T follicular helper cell (primary cell): ENCODE measurements around the gene THRB.
"Not testable (repeated sequence)": the region's sequence is repeated elsewhere in the genome, so short reads cannot be mapped to it uniquely, and the experiment has no call there.

Experiments used
- DNase-seq: peaks from one replicate; pipeline ENCODE4 v3.0.0-alpha.2; 2020; ENCODE audit warnings: low read depth

The THRB gene

DNA sequence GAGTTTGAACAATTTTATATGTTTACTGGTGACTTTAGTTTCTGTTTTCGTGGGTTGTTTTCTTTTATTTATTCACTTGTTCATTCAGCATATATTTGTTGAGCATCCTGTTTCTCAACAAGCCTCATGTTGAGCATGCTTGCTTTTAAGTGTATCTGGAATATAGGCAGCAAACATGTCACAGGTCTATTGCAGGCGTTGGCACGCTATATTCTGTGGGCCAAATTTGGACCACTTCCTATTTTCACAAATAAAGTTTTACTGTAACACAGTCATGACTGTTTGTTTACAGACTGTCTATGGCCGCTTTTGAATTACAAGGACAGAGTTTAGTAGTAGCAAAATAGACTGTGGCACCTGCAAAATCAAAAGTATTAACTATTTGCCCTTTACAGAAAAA is 89.6 kb downstream of the THRB start:
- DNase-seq, result no peak

DNA sequence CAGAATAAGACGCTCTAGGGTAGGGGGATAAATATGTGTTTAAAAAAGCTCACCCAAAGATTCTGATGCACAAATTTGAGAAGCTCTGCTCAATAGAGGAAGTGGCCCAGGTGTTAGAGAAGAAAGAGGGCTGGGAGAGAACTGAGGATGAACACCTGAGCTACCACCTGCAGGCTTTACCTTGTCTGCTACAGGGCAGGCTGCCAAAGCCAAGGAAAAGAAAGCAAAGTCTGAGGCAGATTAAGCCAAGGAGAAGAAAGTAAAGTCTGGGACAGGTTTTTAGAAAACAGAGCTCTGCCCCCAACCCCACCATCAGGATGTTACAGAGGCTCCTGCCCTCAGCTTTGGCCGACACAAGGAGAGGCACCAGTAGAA is 92.9 kb downstream of the THRB start:
- DNase-seq, result no peak

DNA sequence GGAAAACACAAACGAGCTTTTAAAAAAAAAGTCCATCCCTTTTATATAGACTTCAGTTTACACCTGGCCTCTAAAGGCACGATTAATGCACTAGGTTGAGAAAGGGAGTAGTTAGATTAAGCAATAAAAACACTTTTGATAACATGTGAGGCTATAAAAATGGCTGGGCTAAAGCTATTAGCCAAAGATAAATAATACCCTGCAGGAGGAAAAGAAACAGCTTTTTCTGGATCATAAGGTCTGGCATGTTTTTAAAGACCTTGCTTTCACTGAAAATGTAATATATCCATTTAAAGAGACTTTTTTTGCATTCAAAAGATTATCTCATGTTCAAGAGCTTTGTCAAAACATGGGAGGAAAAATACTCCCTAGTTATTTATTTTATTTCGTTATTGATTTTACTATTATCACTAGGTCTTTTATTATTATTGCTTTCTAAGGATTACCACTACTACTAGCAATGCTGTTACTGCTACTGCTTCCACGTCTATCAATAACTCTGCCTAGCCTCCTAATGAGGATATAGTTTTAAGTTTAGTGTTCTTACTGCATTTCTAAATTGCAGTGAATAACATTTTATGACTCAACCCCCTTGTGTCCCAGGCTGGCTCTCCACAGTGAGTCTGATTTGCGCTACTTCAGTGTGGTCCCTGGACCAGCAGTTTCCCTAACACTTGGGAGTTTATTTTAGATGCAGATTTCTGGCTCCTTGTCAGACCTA is 93.4 kb downstream of the THRB start:
- no peak for DNase-seq

DNA sequence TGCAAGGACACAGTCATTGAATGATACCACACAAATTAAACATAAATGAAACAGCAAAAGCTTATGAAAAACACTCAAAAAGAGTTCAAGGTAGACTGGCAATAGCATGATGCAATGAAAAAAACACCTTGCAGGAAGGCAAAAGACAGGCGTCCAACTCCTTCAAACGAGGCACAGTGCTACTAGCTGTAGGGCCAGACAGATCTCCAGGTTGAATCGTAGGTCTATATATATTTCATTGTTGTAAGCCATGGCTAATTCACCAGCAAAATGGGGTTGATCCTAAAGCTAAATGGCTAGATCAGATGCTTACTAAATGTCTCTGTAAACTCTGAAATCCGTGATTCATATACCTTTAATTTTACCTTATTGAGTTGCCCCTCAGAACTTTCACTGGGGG is 94.2 kb downstream of the THRB start:
- no peak for DNase-seq

DNA sequence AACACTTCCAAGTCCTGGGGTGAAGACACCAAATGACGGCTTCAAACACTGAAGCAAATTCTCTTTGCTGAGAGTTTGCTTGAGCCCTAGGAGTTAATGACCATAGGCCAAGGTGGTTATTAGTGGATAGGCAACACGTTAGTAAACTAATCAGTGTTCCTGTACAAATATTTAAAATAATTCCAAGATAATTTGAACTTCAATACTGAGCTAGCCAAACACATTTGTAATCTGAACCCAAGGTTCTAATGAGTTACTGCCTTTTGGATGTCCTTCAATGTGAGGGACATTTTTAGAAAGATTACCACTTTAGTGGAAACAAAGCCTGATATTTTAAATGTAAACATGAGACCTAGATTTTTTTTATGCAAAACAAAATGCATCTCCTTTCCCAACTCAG is 94.6 kb downstream of the THRB start:
- no peak for DNase-seq

DNA sequence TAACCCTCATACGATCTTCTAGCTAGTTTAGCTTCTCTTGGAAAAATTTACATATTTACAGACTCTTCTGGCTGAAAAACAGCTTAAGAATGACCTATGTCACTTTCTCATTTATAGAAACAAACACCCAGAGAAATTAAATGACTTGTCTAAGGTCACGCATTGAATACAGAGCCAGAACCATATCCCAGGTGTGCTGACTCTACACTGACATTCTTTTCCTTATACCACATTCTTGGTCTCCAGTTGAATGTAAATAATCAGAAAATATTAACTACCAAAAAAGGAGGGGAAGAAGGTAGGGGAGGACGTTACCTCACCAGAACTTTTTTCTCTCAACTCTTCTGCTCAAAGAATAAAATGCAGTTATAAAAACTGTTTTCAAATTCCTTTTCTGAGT is 95.0 kb downstream of the THRB start:
- DNase-seq, result no peak

DNA sequence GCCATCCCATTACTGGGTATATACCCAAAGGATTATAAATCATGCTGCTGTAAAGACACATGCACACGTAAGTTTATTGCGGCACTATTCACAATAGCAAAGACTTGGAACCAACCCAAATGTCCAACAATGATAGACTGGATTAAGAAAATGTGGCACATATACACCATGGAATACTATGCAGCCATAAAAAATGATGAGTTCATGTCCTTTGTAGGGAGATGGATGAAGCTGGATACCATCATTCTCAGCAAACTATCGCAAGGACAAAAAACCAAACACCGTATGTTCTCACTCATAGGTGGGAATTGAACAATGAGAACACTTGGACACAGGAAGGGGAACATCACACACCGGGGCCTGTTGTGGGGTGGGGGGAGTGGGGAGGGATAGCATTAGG is 95.9 kb downstream of the THRB start:
- DNase-seq, result not testable (repeated sequence)

DNA sequence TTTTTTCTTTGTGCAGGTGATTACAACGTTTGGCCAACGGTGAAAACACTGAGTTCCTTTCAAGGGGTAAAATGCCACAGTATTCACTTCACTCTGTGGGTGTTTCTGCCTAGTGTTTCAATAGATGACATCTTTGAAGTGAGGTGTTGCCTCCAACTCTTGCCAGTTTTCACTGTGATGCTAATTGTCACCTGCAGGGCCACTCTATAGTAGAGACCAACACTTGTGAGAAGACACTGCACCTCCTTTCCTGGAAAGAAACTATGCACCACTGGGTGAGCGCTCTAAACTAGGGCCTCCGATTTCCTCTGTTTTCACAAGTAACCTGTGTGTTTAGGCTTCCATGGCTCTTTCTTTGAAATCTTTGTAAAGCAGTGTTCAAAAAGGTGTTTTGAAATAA is 98.3 kb downstream of the THRB start:
- no peak for DNase-seq

DNA sequence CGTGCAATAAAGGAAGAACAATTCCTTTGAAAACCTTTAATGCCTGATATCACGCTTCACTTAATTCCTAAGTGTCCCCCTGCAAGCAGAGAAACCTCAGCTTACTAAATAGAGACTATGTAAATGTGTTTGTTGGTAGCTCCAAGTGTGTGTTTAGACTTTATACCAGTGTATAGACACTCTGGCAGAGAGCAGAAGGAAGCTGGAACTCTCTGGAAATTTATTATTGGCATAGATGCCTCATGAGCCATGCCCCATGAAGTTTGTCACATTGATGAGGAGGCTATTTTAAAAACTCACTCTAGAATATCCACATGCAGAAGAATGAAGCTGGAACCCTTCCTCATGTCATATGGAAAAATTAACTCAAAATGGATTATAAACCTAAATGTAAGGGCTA is 99.9 kb downstream of the THRB start:
- DNase-seq, result no peak

DNA sequence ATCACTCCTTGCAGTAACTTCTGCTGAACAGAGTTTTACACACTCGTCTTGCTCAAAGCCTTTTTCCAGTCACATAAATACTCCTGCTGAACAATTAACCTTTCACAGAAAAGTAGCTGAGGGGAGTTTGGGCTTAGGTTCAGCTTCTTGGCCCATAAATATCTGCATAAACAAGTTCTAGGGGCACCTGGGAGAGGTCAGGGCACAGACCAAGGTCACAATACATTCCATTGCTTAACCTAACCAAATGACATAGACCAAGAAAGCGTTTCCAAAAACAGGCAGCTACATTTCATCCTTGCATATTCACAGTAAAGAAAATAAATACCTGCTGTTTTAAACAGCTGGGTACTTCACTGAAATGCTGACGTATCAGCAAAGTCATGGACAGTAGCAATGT is 101.3 kb downstream of the THRB start:
- no peak for DNase-seq

DNA sequence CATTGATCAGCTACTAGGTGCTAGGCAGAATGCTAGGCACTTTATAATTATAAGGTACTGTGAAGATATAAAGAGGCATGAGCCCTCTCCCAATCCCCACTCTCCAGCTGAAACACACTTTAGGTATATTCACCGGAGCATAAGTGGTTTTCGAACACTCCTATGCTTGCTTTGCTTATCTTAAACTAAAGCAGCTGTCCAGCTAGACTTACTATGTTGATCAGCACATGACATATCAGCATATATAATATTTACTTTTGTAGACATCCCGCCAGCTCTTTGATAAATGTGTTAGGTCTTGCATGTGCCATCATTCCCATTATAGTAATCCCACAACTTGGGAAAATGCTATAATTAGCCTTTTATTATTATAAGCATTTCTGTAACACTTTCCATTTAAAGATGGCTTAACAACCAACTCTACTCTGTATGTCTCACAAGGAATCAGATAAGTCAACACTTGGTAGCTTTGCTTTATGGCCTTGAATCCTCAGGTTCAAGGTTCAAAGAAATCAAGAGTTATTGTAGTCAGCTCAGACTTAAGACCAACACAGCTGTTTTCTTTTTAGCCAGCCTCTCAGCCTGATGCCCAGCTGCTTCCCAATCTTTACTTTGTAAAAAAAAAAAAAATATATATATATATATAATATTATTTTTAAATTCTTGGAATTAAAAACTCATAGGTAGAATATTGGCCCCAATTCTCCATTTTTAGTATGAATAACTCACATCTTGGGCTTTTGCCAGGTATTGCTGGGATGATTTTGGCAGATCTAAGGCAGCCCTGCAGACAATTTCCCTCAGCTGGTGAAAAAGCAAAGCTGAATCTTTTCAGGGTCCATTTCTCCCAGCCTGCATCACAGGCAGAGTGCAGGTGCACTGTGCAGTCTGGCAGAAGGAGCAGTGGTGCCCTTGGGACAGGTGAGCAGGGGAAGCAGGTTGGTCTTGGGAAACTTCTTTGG is 104.2 kb downstream of the THRB start:
- DNase-seq, result no peak

DNA sequence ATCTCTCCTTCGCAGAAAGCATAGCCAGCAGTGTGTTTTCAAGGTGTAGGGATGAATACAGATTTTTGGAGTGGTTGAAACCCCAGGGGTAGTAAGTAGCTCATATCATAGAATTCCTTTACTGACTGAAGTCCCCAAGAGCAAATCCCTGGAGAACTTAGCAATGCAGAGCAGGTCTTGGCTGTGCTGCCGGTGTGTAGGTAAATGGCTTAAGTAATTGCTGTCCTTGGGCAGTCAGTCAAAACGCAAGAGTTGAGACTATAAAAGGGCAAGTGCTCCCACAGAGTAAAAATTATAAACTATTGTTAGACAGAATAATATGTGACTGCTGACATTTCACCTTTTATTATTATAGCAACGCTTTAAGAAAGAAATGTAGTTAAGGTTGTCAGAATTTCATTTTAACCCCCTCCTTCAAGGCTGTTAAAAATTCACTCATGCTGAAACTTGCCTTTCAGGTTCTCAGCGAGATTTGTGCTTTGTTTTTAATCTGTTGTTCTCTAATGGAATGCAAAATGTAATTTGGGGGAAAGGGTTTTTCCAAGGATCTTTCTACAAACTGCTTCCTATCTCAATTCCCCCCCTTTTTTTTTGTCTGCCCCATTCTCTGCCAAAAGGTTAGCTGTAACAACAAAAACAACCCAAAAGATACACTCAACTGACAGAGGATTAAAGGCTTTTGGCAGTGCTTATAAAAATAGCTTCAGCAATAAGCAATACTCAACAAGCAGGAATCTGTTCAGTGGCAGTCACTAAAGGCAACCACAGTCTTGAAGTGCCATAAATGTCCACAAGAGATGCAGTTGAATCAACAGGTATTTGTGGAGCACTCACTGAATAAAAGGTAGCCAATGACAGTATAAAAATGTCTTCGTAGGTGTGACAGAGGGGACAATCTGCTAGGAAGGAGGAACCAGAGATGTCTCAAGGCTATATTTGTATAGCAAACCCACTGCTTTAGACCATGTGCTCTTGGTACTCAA is 105.3 kb downstream of the THRB start:
- DNase-seq, result no peak

DNA sequence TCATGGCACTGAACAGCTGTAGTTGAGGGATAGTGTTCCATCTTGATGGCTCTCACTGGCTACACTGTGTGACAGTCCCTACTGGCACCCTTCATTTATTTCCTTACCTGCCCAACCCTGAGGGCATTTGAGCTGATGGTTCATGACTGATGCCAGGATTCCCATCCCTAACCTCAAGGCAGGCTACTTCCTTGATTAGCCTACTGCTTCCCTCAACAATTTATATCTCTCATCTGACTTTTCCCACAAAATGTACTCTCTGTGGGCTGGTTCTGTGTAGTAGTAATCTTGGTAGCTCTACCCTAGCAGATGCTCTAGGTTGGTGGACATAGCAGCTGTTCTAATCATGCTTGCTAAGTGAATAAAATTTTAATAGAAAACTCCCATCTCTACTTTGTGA is 106.0 kb downstream of the THRB start:
- no peak for DNase-seq

DNA sequence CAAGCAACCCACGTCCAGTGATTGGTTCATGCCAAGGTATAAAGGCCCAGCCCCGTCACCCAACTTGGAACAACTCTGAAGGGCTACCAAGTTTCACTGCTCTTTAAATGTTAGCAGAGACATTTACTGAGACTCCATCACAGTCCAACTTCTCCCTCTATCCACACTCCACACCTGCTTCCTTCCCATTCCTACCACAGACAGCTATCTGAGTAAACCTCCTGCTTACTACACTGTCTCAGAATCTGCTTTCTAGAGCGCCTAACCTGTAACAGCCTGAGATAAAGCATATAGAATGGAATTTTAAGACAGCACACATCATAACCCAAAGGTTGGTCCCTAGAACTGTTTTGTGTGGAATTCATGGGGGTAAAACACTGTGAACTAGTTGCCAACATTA is 106.5 kb downstream of the THRB start:
- no peak for DNase-seq

DNA sequence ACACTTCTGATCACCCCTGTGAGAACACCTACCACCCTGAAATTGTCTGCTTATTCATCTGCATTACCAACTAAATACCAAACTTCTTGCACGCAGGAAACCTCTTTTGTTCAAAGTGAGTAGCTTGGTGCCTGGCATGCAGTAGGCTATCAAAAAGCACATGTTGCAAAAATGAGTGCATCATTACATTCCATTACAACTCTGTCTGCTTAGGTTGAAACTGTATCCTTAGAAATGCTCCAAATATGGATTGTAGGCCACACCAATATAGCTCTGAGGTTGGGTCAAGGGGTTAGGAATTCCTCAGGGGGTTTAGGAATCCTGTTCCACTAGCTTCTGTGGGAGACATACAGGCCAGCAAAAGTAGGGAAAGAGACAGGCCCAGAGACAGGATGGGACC is 107.2 kb downstream of the THRB start:
- DNase-seq, result no peak

DNA sequence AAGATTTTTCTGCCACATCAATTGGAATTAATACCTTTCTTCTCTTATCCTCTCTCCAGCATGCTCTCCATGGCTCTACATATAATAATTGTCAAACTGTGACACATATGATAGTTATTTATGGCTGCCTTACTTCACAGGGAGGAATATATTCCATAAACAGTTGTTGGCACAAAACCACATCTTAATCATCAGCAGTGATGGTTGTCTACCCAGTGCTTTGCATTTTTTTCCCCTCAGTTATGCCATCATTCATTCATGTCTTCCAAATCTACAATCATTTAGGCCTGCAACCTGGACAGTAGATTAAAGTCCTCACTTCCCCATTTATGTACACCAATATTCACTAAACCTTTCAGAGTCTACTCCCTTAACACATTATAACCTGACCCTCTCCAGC is 107.7 kb downstream of the THRB start:
- DNase-seq, result no peak

DNA sequence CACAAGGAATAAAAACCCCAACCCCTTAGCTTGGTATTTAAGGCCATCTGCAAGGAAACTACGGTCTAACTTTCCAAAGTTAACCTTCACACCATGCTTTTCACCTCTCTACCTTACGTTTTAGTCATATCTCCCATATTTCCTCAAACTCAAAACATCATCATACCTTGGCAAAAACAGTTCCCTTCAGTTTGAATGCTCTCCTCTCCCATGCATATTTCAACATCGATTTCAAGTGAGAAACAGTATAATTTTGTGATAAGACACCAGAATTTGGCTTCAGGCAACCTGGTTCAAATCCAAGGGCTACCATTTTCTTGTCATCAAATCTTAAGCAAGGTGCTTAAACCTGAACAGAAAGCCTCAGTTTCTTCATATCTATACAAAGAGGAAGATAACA is 108.2 kb downstream of the THRB start:
- no peak for DNase-seq

DNA sequence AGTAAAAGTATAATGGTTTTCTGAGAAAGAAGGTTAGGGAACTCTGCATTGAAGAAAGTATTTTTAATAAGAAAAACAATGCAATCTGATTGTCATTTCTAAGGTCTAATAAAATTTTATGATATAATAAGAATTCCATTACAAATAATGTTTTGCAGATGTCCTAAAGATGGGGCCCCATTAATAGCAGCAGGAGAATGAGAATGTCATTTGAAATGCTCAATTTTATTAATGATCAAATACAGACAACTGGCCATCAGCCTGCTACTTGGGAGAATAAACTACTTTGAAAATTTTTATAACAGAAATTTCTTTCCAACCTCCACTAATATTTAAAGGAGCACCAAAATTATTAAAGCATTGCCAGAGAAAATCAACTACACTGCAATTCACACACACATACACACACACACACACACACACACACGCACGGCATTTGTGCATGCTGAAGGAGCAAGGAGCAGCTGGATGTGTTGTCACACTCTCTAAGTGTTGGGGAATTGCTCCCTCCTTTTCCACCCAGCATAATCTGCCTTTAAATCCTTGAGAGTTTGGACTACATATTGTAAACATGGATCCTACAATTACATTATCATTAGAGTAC is 109.5 kb downstream of the THRB start:
- DNase-seq, result no peak

DNA sequence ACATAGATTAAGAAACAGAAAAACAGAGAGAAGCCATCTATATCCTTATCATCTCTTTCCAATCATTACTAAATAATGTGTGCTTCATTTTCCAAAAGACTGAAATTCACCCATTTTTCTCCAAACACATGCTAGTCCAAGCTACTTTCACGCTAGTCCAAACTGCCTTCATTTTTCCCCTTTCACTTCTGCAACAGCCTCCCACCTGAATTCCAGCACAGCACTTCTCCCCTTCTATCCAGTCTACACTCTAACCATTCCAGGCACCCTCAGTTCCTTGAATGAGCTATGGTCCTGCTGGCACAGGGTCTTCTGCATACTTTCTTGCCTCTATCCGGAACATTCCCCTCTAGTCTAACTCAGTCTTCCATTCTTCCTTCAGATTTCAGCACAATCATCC is 112.0 kb downstream of the THRB start:
- DNase-seq, result no peak

DNA sequence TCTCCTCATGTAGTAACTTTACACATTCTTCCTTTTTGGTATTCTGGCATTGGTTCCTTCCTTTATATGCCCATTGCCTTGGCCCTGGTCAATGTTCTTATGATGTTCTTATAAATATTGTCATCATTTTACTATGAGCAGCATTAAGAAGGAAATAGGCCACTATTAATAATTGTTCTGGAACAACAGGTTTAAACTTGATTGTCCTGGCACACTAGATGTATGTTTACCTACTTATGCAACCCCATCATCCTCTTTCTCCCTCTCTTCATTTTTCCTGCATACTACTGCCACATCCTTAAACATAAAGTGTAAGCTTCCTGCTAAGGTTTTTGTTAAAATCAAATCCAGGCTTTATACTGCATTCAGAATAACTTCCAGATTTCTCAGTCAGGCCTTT is 114.7 kb downstream of the THRB start:
- DNase-seq, result no peak

DNA sequence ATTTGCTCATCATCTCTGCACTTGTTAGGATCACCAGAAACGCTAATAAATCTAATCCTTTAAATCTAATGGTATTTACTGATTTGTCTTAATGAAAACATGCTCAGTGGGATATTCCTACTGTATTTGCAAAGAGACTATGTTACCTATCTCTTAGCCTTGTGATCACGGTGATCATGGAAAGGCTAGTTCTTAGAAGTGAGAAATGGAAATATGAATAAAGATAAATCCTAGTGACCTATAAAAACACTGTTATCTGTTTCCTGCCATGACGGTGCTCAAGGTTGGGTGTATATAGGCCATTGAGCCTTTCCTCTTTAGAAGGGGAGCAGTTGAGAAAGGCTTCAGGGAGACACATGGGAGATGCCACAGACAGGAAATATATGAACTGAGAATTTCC is 116.3 kb downstream of the THRB start:
- no peak for DNase-seq
